ENCODE results near the gene KRT76.

GRCh38 chr12:52727037-52727436 lies 50.1 kb downstream of the KRT76 start:
- no peak for TF ChIP-seq EZH2phosphoT487 (IDR thresholded peaks at IDR 0.05; ENCODE audit: low read depth)
- TF ChIP-seq CTCF (IDR thresholded peaks at IDR 0.05; ENCODE audit: low read depth, low read length): no peak
